ENCODE data around the gene SLC9C1. TPM values are rescaled to one million over a fixed set of nuclear protein-coding genes. Genes with fewer than 3 reads are reported as not detected.

SLC9C1 gene
- total RNA-seq, 1 experiment from 2014 or later: 0.50 TPM

GRCh38 chr3:112143689-112144088 is 150.3 kb downstream of the SLC9C1 start:
- Histone ChIP-seq H3K18ac (ENCODE audit: insufficient read length, low read depth, low read length) (no peak overlapping the region), H3K27me3 (ENCODE audit: insufficient read depth, low read length) (no peaks in the 10 kb centered on the region), H2AFZ (ENCODE audit: low read length) (no peak overlapping the region), H4K5ac (ENCODE audit: insufficient read length, low read depth, low read length) (no peak overlapping the region), H3K14ac (ENCODE audit: insufficient read depth, low read length) (no peak overlapping the region), H2BK12ac (ENCODE audit: insufficient read length, low read depth, low read length) (no peak overlapping the region), H3K56ac (ENCODE audit: insufficient read length, low read depth, low read length) (no peak overlapping the region), H2BK5ac (ENCODE audit: insufficient read length, low read length) (no peak overlapping the region), H3K9me3 (ENCODE audit: control insufficient read depth, low read depth, low read length) (no peaks in the 10 kb centered on the region), H3K79me1 (ENCODE audit: insufficient read depth, low read depth, low read length, poor library complexity, severe bottlenecking) (no peaks in the 10 kb centered on the region), H2BK15ac (ENCODE audit: low read depth, low read length) (no peak overlapping the region), H2AK5ac (ENCODE audit: insufficient read length, low read length) (no peak overlapping the region), H4K91ac (ENCODE audit: insufficient read length, low read depth, low read length) (no peak overlapping the region), H2BK120ac (ENCODE audit: low read depth, low read length, poor library complexity, severe bottlenecking) (no peak overlapping the region), H3K27ac (ENCODE audit: insufficient read length, low read depth, low read length) (no peak overlapping the region), H3K79me2 (ENCODE audit: insufficient read depth, low read length) (no peaks in the 10 kb centered on the region), H3K4me1 (ENCODE audit: insufficient read depth, low read length) (no peaks in the 10 kb centered on the region), H3T11ph (ENCODE audit: low read length) (no peak overlapping the region), H2BK20ac (ENCODE audit: low read depth, low read length, poor library complexity, severe bottlenecking) (no peak overlapping the region), H3K23me2 (ENCODE audit: insufficient read length, low read depth, low read length, poor library complexity, severe bottlenecking) (no peaks in the 10 kb centered on the region), H3K23ac (ENCODE audit: insufficient read length, low read depth, low read length) (no peak overlapping the region), H4K8ac (replicated peaks; ENCODE audit: insufficient read length, low read depth, low read length) (no peak overlapping the region), H3K9ac (ENCODE audit: extremely low read depth, insufficient read length, low read length) (no peak overlapping the region), H3K4ac (ENCODE audit: low read depth, low read length) (no peak overlapping the region), H3K4me2 (ENCODE audit: insufficient read depth, insufficient read length, low read length) (no peak overlapping the region), H4K20me1 (ENCODE audit: control insufficient read depth, insufficient read depth, insufficient read length) (no peaks in the 10 kb centered on the region)
- DNase-seq: no peak
- TF ChIP-seq CTCF (conservative IDR thresholded peaks at IDR 0.05): no peak
- Mint-ChIP-seq H3K36me3 (ENCODE audit: insufficient read depth in 1 of 3, low read depth in 3 of 3) (peaks cover 11 to 38% (median 19%) of the 10 kb centered on the region in 3 experiments), H3K4me3 (no peak overlapping the region), H3K27me3 (ENCODE audit: low read depth) (no peaks in the 10 kb centered on the region), H3K9me3 (peaks cover 25 to 43% of the 10 kb centered on the region in 2 experiments), H3K27ac (no peak overlapping the region), H3K4me1 (peaks cover 0 to under 1% of the 10 kb centered on the region in 2 experiments; a peak in 1 of 4 replicates)
- WGBS (ENCODE audit: extremely low coverage, insufficient read length, low lambda C conversion rate): no CpG with 5 or more reads among the region's 1 CpG
